Activated naive CD8-positive, alpha-beta T cell treated with anti-CD3 and anti-CD28 coated beads for 36 hours (primary cell): ENCODE results near the gene RTBDN. TPM values are rescaled to one million over a fixed set of nuclear protein-coding genes. Genes with fewer than 3 reads are reported as not detected.

Experiments
- DNase-seq: peaks from one replicate; pipeline ENCODE4 v3.0.0; 2021
- H3K27ac Mint-ChIP-seq: one replicate; pipeline ENCODE4 v1.8.0; 2022; ENCODE audit warnings: mild to moderate bottlenecking, moderate library complexity, mixed read lengths
- H3K27me3 Mint-ChIP-seq: one replicate; pipeline ENCODE4 v1.8.0; 2022; ENCODE audit warnings: mild to moderate bottlenecking, mixed read lengths
- H3K36me3 Mint-ChIP-seq: one replicate; pipeline ENCODE4 v1.8.0; 2021; ENCODE audit warnings: mild to moderate bottlenecking, mixed read lengths
- H3K4me1 Mint-ChIP-seq: one replicate; pipeline ENCODE4 v1.8.0; 2021; ENCODE audit warnings: mixed read lengths
- H3K4me3 Mint-ChIP-seq: one replicate; pipeline ENCODE4 v1.8.0; 2022; ENCODE audit warnings: mild to moderate bottlenecking, moderate library complexity, mixed read lengths
- H3K9me3 Mint-ChIP-seq: one replicate; pipeline ENCODE4 v1.8.0; 2022; ENCODE audit warnings: mixed read lengths
- total RNA-seq, 2 experiments: library from RNA; stranded (reverse); gene quantifications; one replicate each; pipeline ENCODE4 v1.2.3, GENCODE V29; 2021

RTBDN gene
- total RNA-seq, 2 experiments from 2014 or later: not detected

GRCh38 chr19:12794196-12794941 is 40.0 kb downstream of the RTBDN start:
- peak overlapping the region; percentile 94 for H3K27ac Mint-ChIP-seq
- peaks cover 23% of the 10 kb centered on the region for H3K36me3 Mint-ChIP-seq
- no peak for DNase-seq
- H3K27me3 Mint-ChIP-seq: no peaks in the 10 kb centered on the region
- H3K4me1 Mint-ChIP-seq: peaks cover 34% of the 10 kb centered on the region
- no peaks in the 10 kb centered on the region for H3K9me3 Mint-ChIP-seq
- peak overlapping the region; percentile 80 for H3K4me3 Mint-ChIP-seq

- Mint-ChIP-seq H3K27ac (peak overlapping the region; percentile 98), H3K27me3 (no peaks in the 10 kb centered on the region), H3K9me3 (no peaks in the 10 kb centered on the region), H3K36me3 (peaks cover 23% of the 10 kb centered on the region), H3K4me1 (peaks cover 41% of the 10 kb centered on the region), H3K4me3 (peak overlapping the region; percentile 95)
- peak; percentile 95 for DNase-seq
These were observed 40.8 kb downstream of the RTBDN start for GRCh38 chr19:12793290-12794195.

GRCh38 chr19:12792853-12793289 is 41.5 kb downstream of the RTBDN start:
- no peak for DNase-seq
- Mint-ChIP-seq H3K27me3 (no peaks in the 10 kb centered on the region), H3K4me1 (peaks cover 47% of the 10 kb centered on the region), H3K4me3 (peak overlapping the region; percentile 95), H3K36me3 (peaks cover 23% of the 10 kb centered on the region), H3K27ac (peak overlapping the region; percentile 98), H3K9me3 (no peaks in the 10 kb centered on the region)

GRCh38 chr19:12792051-12792852 is 42.1 kb downstream of the RTBDN start:
- no peaks in the 10 kb centered on the region for H3K9me3 Mint-ChIP-seq
- peaks cover 23% of the 10 kb centered on the region for H3K36me3 Mint-ChIP-seq
- no peaks in the 10 kb centered on the region for H3K27me3 Mint-ChIP-seq
- peak overlapping the region; percentile 98 for H3K27ac Mint-ChIP-seq
- peak overlapping the region; percentile 95 for H3K4me3 Mint-ChIP-seq
- DNase-seq: peak; percentile 85
- peaks cover 47% of the 10 kb centered on the region for H3K4me1 Mint-ChIP-seq

- H3K27ac Mint-ChIP-seq: peak within 1 kb of the TSS; percentile 98
- no peaks in the 10 kb centered on the region for H3K27me3 Mint-ChIP-seq
- peaks cover 20% of the 10 kb centered on the region for H3K36me3 Mint-ChIP-seq
- no peaks in the 10 kb centered on the region for H3K9me3 Mint-ChIP-seq
- peak; percentile 97 for DNase-seq
- peak within 1 kb of the TSS; percentile 95 for H3K4me3 Mint-ChIP-seq
- H3K4me1 Mint-ChIP-seq: peaks cover 45% of the 10 kb centered on the region
These were observed 42.9 kb downstream of the RTBDN start, which contains the start of gene JUNB for GRCh38 chr19:12791345-12792050. Gene JUNB, plus strand, starts transcription at chr19:12791486. Its CDS starts 286 bp downstream, at chr19:12791772.

- H3K9me3 Mint-ChIP-seq: no peaks in the 10 kb centered on the region
- H3K4me3 Mint-ChIP-seq: peak overlapping the region; percentile 95
- H3K27ac Mint-ChIP-seq: peak overlapping the region; percentile 98
- peaks cover 39% of the 10 kb centered on the region for H3K4me1 Mint-ChIP-seq
- peaks cover 20% of the 10 kb centered on the region for H3K36me3 Mint-ChIP-seq
- DNase-seq: no peak
- no peaks in the 10 kb centered on the region for H3K27me3 Mint-ChIP-seq
These were observed 43.6 kb downstream of the RTBDN start for GRCh38 chr19:12790628-12791344.

GRCh38 chr19:12789904-12790619 is 44.3 kb downstream of the RTBDN start:
- peaks cover 36% of the 10 kb centered on the region for H3K4me1 Mint-ChIP-seq

GRCh38 chr19:12789098-12789903 is 45.1 kb downstream of the RTBDN start:
- Mint-ChIP-seq H3K4me1 (peaks cover 29% of the 10 kb centered on the region), H3K27me3 (no peaks in the 10 kb centered on the region), H3K4me3 (peak overlapping the region; percentile 85), H3K27ac (peak overlapping the region; percentile 93), H3K36me3 (peaks cover 16% of the 10 kb centered on the region), H3K9me3 (no peaks in the 10 kb centered on the region)
- DNase-seq: no peak

More at GRCh38 chr19:12789904-12790619, 44.3 kb downstream of the RTBDN start:
- Mint-ChIP-seq H3K9me3 (no peaks in the 10 kb centered on the region), H3K27me3 (no peaks in the 10 kb centered on the region), H3K4me3 (peak overlapping the region; percentile 95), H3K36me3 (peaks cover 20% of the 10 kb centered on the region), H3K27ac (peak overlapping the region; percentile 98)
- DNase-seq: peak; percentile 99

GRCh38 chr19:12788682-12789097 is 45.7 kb downstream of the RTBDN start:
- Mint-ChIP-seq H3K4me3 (peak overlapping the region; percentile 85), H3K27ac (peak overlapping the region; percentile 93), H3K9me3 (no peaks in the 10 kb centered on the region), H3K4me1 (peaks cover 25% of the 10 kb centered on the region), H3K36me3 (peaks cover 13% of the 10 kb centered on the region), H3K27me3 (no peaks in the 10 kb centered on the region)
- DNase-seq: peak; percentile 52

- no peaks in the 10 kb centered on the region for H3K27me3 Mint-ChIP-seq
- H3K27ac Mint-ChIP-seq: peak overlapping the region; percentile 93
- H3K9me3 Mint-ChIP-seq: no peaks in the 10 kb centered on the region
- H3K36me3 Mint-ChIP-seq: peaks cover 10% of the 10 kb centered on the region
- H3K4me1 Mint-ChIP-seq: peaks cover 29% of the 10 kb centered on the region
- no peak for DNase-seq
- peak overlapping the region; percentile 41 for H3K4me3 Mint-ChIP-seq
These were observed 46.2 kb downstream of the RTBDN start for GRCh38 chr19:12788042-12788681.

- peaks cover 29% of the 10 kb centered on the region for H3K4me1 Mint-ChIP-seq
- no peaks in the 10 kb centered on the region for H3K9me3 Mint-ChIP-seq
- peaks cover 5% of the 10 kb centered on the region for H3K36me3 Mint-ChIP-seq
- H3K27ac Mint-ChIP-seq: no peak overlapping the region
- no peaks in the 10 kb centered on the region for H3K27me3 Mint-ChIP-seq
- no peak overlapping the region for H3K4me3 Mint-ChIP-seq
- DNase-seq: no peak
These were observed 46.9 kb downstream of the RTBDN start for GRCh38 chr19:12787458-12787857.

GRCh38 chr19:12786952-12787351 is 47.4 kb downstream of the RTBDN start:
- peaks cover 32% of the 10 kb centered on the region for H3K4me1 Mint-ChIP-seq

More at GRCh38 chr19:12786952-12787351, 47.4 kb downstream of the RTBDN start:
- Mint-ChIP-seq H3K36me3 (peaks cover 3% of the 10 kb centered on the region), H3K9me3 (no peaks in the 10 kb centered on the region), H3K27ac (peak overlapping the region; percentile 65), H3K4me3 (no peak overlapping the region), H3K27me3 (no peaks in the 10 kb centered on the region)
- no peak for DNase-seq
